IMR-90 (cell line): ENCODE results near the gene SSU72. TPM values are rescaled to one million over a fixed set of nuclear protein-coding genes. Genes with fewer than 3 reads are reported as not detected.

Source experiments
- ATAC-seq: fragments of 200-7000 bp; cut with Tn5 transposase; 2 replicates; pipeline ENCODE4 v1.9.1; 2020; ENCODE audit warnings: low read depth, mild to moderate bottlenecking, moderate library complexity
- BruUV-seq: library from RNA; stranded (reverse); fragments of 400-500 nt; replicated peaks from 2 replicates; lab custom pipeline; 2021; lab: Mats Ljungman, UMichigan
- CTCF ChIA-PET: fragments of 300-600 bp; formaldehyde crosslinking; extraction: SDS; loops from one replicate; lab custom pipeline; 2021; ENCODE audit warnings: antibody characterized with exemption; lab: Yijun Ruan, JAX
- POLR2A ChIA-PET: fragments of 300-600 bp; sonication (Branson Sonifier 250); formaldehyde crosslinking; loops from one replicate; lab custom pipeline; 2022; ENCODE audit warnings: antibody characterized with exemption; ENCODE audit not compliant: unreplicated experiment; lab: Charles Lee
- DNase-seq: peaks from one replicate; pipeline ENCODE4 v3.0.0; 2013
- H2AFZ ChIP-seq: replicated peaks from 2 replicates; pipeline ENCODE3; 2013; ENCODE audit warnings: low read length, mild to moderate bottlenecking; ENCODE audit not compliant: poor library complexity
- H2AK5ac ChIP-seq: 2 replicates; pipeline ENCODE4 v1.6.1; 2013; ENCODE audit warnings: low read depth, low read length, inconsistent platforms
- H2AK9ac ChIP-seq: replicated peaks from 2 replicates; pipeline ENCODE3; 2013; ENCODE audit warnings: mild to moderate bottlenecking, low read depth, low read length, moderate library complexity; ENCODE audit not compliant: poor library complexity
- H2BK120ac ChIP-seq: 2 replicates; pipeline ENCODE4 v1.6.1; 2013; ENCODE audit warnings: low read depth, low read length, inconsistent platforms
- H2BK15ac ChIP-seq: 3 replicates; pipeline ENCODE4 v1.6.1; 2013; ENCODE audit warnings: low read depth, low read length, inconsistent platforms
- H2BK20ac ChIP-seq: 2 replicates; pipeline ENCODE4 v1.6.1; 2013; ENCODE audit warnings: low read depth, mild to moderate bottlenecking, inconsistent platforms, low read length, moderate library complexity
- H2BK5ac ChIP-seq: 2 replicates; pipeline ENCODE4 v1.6.1; 2013; ENCODE audit warnings: mild to moderate bottlenecking, low read depth, low read length, inconsistent platforms; ENCODE audit not compliant: poor library complexity, severe bottlenecking
- H3K14ac ChIP-seq: replicated peaks from 2 replicates; pipeline ENCODE4 v1.6.1; 2013; ENCODE audit warnings: low read depth, low read length, inconsistent platforms
- H3K18ac ChIP-seq: 2 replicates; pipeline ENCODE4 v1.6.1; 2013; ENCODE audit warnings: low read depth, low read length, control low read depth
- H3K23ac ChIP-seq: 2 replicates; pipeline ENCODE4 v1.6.1; 2013; ENCODE audit warnings: low read depth, low read length, inconsistent platforms
- H3K27ac ChIP-seq: 2 replicates; pipeline ENCODE4 v1.5.1; 2013; ENCODE audit warnings: mild to moderate bottlenecking, control low read depth, low read length; ENCODE audit not compliant: insufficient read depth
- H3K27me3 ChIP-seq: 2 replicates; pipeline ENCODE4 v1.6.1; 2013; ENCODE audit warnings: low read length; ENCODE audit not compliant: control insufficient read depth, insufficient read depth
- H3K36me3 ChIP-seq: 2 replicates; pipeline ENCODE4 v1.6.1; 2013; ENCODE audit warnings: low read length, mixed read lengths; ENCODE audit not compliant: control insufficient read depth, insufficient read depth
- H3K4ac ChIP-seq: 2 replicates; pipeline ENCODE4 v1.6.1; 2013; ENCODE audit warnings: low read depth, low read length, inconsistent platforms
- H3K4me1 ChIP-seq: 2 replicates; pipeline ENCODE4 v1.6.1; 2013; ENCODE audit warnings: low read length, mixed read lengths; ENCODE audit not compliant: control insufficient read depth, insufficient read depth
- H3K4me2 ChIP-seq: 2 replicates; pipeline ENCODE4 v1.6.1; 2013; ENCODE audit warnings: low read depth, mild to moderate bottlenecking, control low read depth, low read length, moderate library complexity
- H3K4me3 ChIP-seq: 2 replicates; pipeline ENCODE4 v1.5.1; 2013; ENCODE audit warnings: low read depth, mild to moderate bottlenecking, control low read depth, low read length, moderate library complexity; ENCODE audit not compliant: insufficient read depth
- H3K56ac ChIP-seq: 2 replicates; pipeline ENCODE4 v1.6.1; 2013; ENCODE audit warnings: low read length, inconsistent platforms; ENCODE audit not compliant: insufficient read depth; ENCODE audit errors: extremely low read depth
- H3K79me1 ChIP-seq, 2 experiments: 2 replicates each; pipeline ENCODE4 v1.6.1; 2013; ENCODE audit warnings: low read length in 2 of 2, inconsistent platforms in 1 of 2, low read depth in 1 of 2
- H3K9ac ChIP-seq: 2 replicates; pipeline ENCODE4 v1.6.1; 2013; ENCODE audit warnings: low read depth, low read length, control low read depth
- H3K9me1 ChIP-seq: 2 replicates; pipeline ENCODE4 v1.6.1; 2013; ENCODE audit warnings: low read length, inconsistent platforms; ENCODE audit not compliant: insufficient read depth
- H3K9me3 ChIP-seq: 2 replicates; pipeline ENCODE4 v1.6.1; 2013; ENCODE audit warnings: low read length; ENCODE audit not compliant: control insufficient read depth, insufficient read depth
- H4K20me1 ChIP-seq: 2 replicates; pipeline ENCODE4 v1.6.1; 2013; ENCODE audit warnings: low read length, inconsistent platforms; ENCODE audit not compliant: insufficient read depth
- H4K5ac ChIP-seq: 2 replicates; pipeline ENCODE4 v1.6.1; 2013; ENCODE audit warnings: mild to moderate bottlenecking, low read depth, low read length, control low read depth
- H4K8ac ChIP-seq, 2 experiments: 2 replicates each; pipeline ENCODE4 v1.6.1; 2013; ENCODE audit warnings: low read depth in 2 of 2, low read length in 2 of 2, control low read depth in 1 of 2, inconsistent platforms in 1 of 2
- H4K91ac ChIP-seq: 2 replicates; pipeline ENCODE4 v1.6.1; 2013; ENCODE audit warnings: low read depth, low read length, inconsistent platforms; ENCODE audit not compliant: insufficient read depth
- CEBPB ChIP-seq: IDR thresholded peaks from 2 replicates; pipeline ENCODE4 v1.6.1; 2012; ENCODE audit warnings: low read depth, low read length, improper control_type of control experiment
- FOS ChIP-seq: fragments of 150-350 bp; IDR thresholded peaks from 2 replicates; pipeline ENCODE4 v1.6.1; 2016; ENCODE audit warnings: low read depth, low read length
- MAFK ChIP-seq: IDR thresholded peaks from 2 replicates; pipeline ENCODE4 v1.6.1; 2012; ENCODE audit warnings: low read depth, low read length, improper control_type of control experiment
- MAZ ChIP-seq: IDR thresholded peaks from 2 replicates; pipeline ENCODE4 v1.6.1; 2012; ENCODE audit warnings: low read depth, mild to moderate bottlenecking, low read length, improper control_type of control experiment, moderate library complexity, borderline replicate concordance
- NFE2L2 ChIP-seq: fragments of 150-350 bp; IDR thresholded peaks from 2 replicates; pipeline ENCODE4 v1.6.1; 2016; ENCODE audit warnings: low read depth, mild to moderate bottlenecking, low read length
- POLR2A ChIP-seq: IDR thresholded peaks from 2 replicates; pipeline ENCODE4 v1.6.1; 2012; ENCODE audit warnings: mild to moderate bottlenecking, low read depth, low read length
- RCOR1 ChIP-seq: IDR thresholded peaks from 2 replicates; pipeline ENCODE4 v1.6.1; 2012; ENCODE audit warnings: mild to moderate bottlenecking, low read length, improper control_type of control experiment; ENCODE audit not compliant: insufficient replicate concordance
- RFX5 ChIP-seq: IDR thresholded peaks from 2 replicates; pipeline ENCODE4 v1.8.0; 2012; ENCODE audit warnings: low read depth, mild to moderate bottlenecking, low read length, moderate library complexity
- SMC3 ChIP-seq: fragments of 150-350 bp; IDR thresholded peaks from 2 replicates; pipeline ENCODE4 v1.6.1; 2016; ENCODE audit warnings: low read depth, mild to moderate bottlenecking, antibody characterized with exemption, low read length, moderate library complexity
- WGBS, 2 experiments: methylation state at CpG; one replicate each; pipeline versions ENCODE4 v1.1.5 to v1.1.7; 2013; ENCODE audit warnings: missing lambda C conversion rate in 2 of 2; ENCODE audit not compliant: insufficient read length in 1 of 2; ENCODE audit errors: extremely low coverage in 2 of 2; 5-methylcytosine and 5-hydroxymethylcytosine counted together
- dilution Hi-C: fragments of 300-500 bp; cut with HindIII; formaldehyde crosslinking; loops from one replicate; pipeline ENCODE4 v1.14.3; 2018; ENCODE audit warnings: low sequenced_read_pairs; ENCODE audit not compliant: unreplicated experiment
- in situ Hi-C: fragments of 300-500 bp; cut with MboI; formaldehyde crosslinking; loops from 3 replicates; pipeline ENCODE4 v1.14.3; 2019; ENCODE audit warnings: low sequenced_read_pairs, inconsistent platforms, mixed read lengths
- intact Hi-C: fragments of 100-400 bp; cut with micrococcal nuclease; formaldehyde crosslinking; loops from 2 replicates; pipeline ENCODE4 v1.10.0; 2022
- polyA plus RNA-seq, 3 experiments: library from polyadenylated mRNA; depleted of rRNA; stranded (reverse); fragments of >200 nt; gene quantifications; 2 replicates each; pipeline ENCODE4 v1.2.3, GENCODE V29; 2012; ENCODE audit warnings: low replicate concordance in 1 of 3
- total RNA-seq: library from RNA; depleted of rRNA; stranded (reverse); fragments of >200 nt; gene quantifications from 2 replicates; pipeline ENCODE4 v1.2.3, GENCODE V29; 2012

Gene SSU72
- total and polyA plus RNA-seq, 2 of the 4 experiments (the other 2 are of a cell fraction): 33.7 to 88.4 TPM

DNA sequence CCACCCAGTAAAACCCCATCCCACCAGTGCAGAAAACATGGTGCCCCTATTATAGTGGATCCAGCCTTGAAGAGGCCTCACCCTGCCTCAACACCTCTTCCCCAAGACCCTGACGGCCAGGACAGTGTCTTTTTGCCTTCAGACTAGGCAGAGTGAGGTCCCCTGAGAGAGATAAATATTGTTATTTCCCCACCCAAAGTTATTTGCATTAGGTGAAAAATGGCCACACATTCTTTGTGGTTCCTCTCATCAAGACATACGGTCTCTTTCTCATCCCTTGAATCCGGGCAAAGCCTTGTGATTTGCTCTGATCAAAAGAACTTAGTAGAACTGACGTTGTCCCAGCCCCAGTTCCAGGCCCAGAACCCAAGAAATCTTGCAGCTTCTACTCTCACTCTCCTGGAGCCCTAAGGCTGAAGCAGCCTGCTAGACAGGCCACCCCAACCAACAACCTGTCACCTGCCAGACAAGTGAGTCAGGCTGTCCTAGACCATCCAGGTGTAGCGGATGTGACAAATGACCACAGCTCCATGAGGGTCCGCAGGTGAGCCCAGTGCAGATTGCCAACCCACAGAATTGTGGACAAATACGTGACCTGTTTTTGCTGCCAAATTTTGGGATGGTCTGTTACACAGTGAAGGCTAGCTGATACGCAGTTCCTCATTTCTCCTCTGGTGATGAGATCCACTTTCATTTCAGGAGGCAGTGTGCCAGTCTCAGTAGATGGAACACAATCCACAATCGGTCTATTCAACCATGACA is 8.1 kb upstream of the SSU72 start (continued):
- TF ChIP-seq POLR2A: no peak

DNA sequence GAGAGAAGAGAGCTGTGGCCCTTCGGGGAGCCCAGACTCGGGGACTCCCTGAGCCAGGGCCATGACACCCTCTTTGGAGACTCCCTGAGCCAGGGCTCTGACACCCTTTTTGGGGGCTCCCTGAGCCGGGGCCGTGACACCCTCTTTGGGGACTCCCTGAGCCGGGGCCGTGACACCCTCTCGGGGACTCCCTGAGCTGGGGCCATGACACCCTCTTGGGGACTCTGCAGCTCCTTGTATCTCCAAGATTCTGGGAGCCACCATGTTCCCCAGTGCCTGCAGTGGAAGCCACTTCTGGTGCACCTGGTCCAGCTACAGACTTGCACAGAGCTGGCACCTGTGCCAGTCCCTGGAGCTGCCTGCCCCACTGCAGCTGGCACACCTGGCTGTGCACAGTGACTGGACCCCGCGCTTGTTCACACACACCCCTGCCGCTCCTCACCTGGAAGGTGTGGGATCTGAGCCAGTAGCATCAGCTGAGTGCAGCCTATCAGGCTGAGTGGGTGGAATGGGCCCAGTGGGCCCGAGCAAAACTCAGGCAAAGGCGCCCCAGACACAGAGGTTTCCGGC is 3.8 kb upstream of the SSU72 start:
- peaks cover 33% of the 10 kb centered on the region for H3K27me3 ChIP-seq
- H3K18ac ChIP-seq: no peak overlapping the region
- H3K4ac ChIP-seq: no peak overlapping the region
- H4K20me1 ChIP-seq: peaks cover 3% of the 10 kb centered on the region; the same call in 1 of the 2 replicates
- no peak overlapping the region for H2BK5ac ChIP-seq
- TF ChIP-seq MAZ (no peak), NFE2L2 (no peak), POLR2A (no peak), MAFK (no peak), SMC3 (no peak), RCOR1 (no peak), FOS (no peak), CEBPB (no peak), RFX5 (no peak)
- H4K91ac ChIP-seq: no peak overlapping the region
- intact Hi-C loops (loop anchor here (5.0 to 10.0 kb wide), 2 partner anchors 79 to 326 kb away; partner anchors contain the start of gene CDK11B), in situ Hi-C loops (no loop called here), dilution Hi-C loops (no loop called here)
- POLR2A ChIA-PET: no interaction called here
- H3K27ac ChIP-seq: no peak overlapping the region
- WGBS, 2 experiments: 65% methylated on average over 10 of the region's 13 CpGs; no CpG with 5 or more reads in 1 of the 2 experiments
- H3K4me1 ChIP-seq: no peaks in the 10 kb centered on the region
- H2AFZ ChIP-seq: no peak overlapping the region
- H2BK20ac ChIP-seq: no peak overlapping the region
- CTCF ChIA-PET: no interaction called here
- H3K79me1 ChIP-seq: peaks cover 5 to 16% of the 10 kb centered on the region in 2 experiments; a peak in 2 of 4 replicates
- no peaks in the 10 kb centered on the region for H3K36me3 ChIP-seq
- peaks cover 3% of the 10 kb centered on the region; the same call in 1 of the 2 replicates for H3K9me1 ChIP-seq
- H3K56ac ChIP-seq: no peak overlapping the region
- no peak overlapping the region for H3K4me3 ChIP-seq
- no TSS peak for BruUV-seq
- H2AK5ac ChIP-seq: no peak overlapping the region
- no peak overlapping the region for H4K5ac ChIP-seq
- no peak overlapping the region for H2BK120ac ChIP-seq
- no peak overlapping the region for H3K4me2 ChIP-seq
- ATAC-seq: no peak
- no peak overlapping the region for H4K8ac ChIP-seq
- no peak for DNase-seq
- H2AK9ac ChIP-seq: no peak overlapping the region
- no peaks in the 10 kb centered on the region for H3K9me3 ChIP-seq
- no peak overlapping the region for H2BK15ac ChIP-seq
- H3K23ac ChIP-seq: no peak overlapping the region
- no peak overlapping the region for H3K9ac ChIP-seq
- no peak overlapping the region for H3K14ac ChIP-seq
